Measurements from ENCODE around the gene PIP5K1C.

GRCh38 chr19:3730457-3730958, 30.2 kb upstream of the PIP5K1C start:
- TF ChIP-seq CTCF (IDR thresholded peaks at IDR 0.05; ENCODE audit: insufficient read depth, low read length, poor library complexity, severe bottlenecking) (no peak), EZH2phosphoT487 (conservative IDR thresholded peaks at IDR 0.05; ENCODE audit: low read length) (no peak)
